B cell (primary cell): ENCODE measurements around the gene GTF2H4. TPM values are rescaled to one million over a fixed set of nuclear protein-coding genes. Genes with fewer than 3 reads are reported as not detected.

Experiments used
- ATAC-seq: fragments of 200-7000 bp; cut with Tn5 transposase; one replicate; pipeline ENCODE4 v1.10.0; 2021; ENCODE audit warnings: low read depth, mild to moderate bottlenecking, moderate number of reproducible peaks, moderate library complexity
- CTCF ChIA-PET: fragments of 350-600 bp; sonication (Branson Sonifier 250); formaldehyde crosslinking; loops from one replicate; lab custom pipeline; 2021; ENCODE audit warnings: antibody characterized with exemption, inconsistent platforms; lab: Charles Lee
- POLR2A ChIA-PET: fragments of 350-600 bp; sonication (Branson Sonifier 250); formaldehyde crosslinking; loops from one replicate; lab custom pipeline; 2021; ENCODE audit warnings: antibody characterized with exemption; lab: Charles Lee
- DNase-seq: peaks from one replicate; pipeline ENCODE4 v3.0.0; 2013
- H2AFZ ChIP-seq: 2 replicates; pipeline ENCODE4 v1.6.1; 2012; ENCODE audit warnings: mild to moderate bottlenecking, low read depth, low read length; ENCODE audit not compliant: insufficient read depth, poor library complexity, severe bottlenecking
- H3K27ac ChIP-seq, 2 donors: 1 replicate in 1 of 2; 2 replicates in 1 of 2; pipeline ENCODE4 v1.5.1; 2012 to 2013; ENCODE audit warnings: low read length in 2 of 2, mild to moderate bottlenecking in 2 of 2, moderate library complexity in 1 of 2
- H3K27me3 ChIP-seq, 4 experiments: fragments of 200-600 bp in 1 of 4; sonication (generic) in 1 of 4; replicated peaks in 1 of 4; 1 replicate in 2 of 4; 2 replicates in 2 of 4; pipeline versions ENCODE4 v1.6.1 to v1.7.0; 2013 to 2016; ENCODE audit warnings: low read length in 3 of 4, mild to moderate bottlenecking in 2 of 4, mixed read lengths in 1 of 4, moderate library complexity in 1 of 4; ENCODE audit not compliant: insufficient read depth in 4 of 4, control insufficient read depth in 3 of 4; ENCODE audit errors: control extremely low read depth in 1 of 4
- H3K36me3 ChIP-seq, 2 experiments: replicated peaks in 1 of 2; 1 replicate in 1 of 2; 2 replicates in 1 of 2; pipeline versions ENCODE4 v1.6.1 to v1.7.1; 2013; ENCODE audit warnings: low read length in 1 of 2; ENCODE audit not compliant: insufficient read depth in 2 of 2, control insufficient read depth in 1 of 2; ENCODE audit errors: control extremely low read depth in 1 of 2, extremely low read depth in 1 of 2
- H3K4me1 ChIP-seq, 2 donors: fragments of 200-600 bp in 1 of 2; sonication (generic) in 1 of 2; 1 replicate in 1 of 2; 2 replicates in 1 of 2; pipeline versions ENCODE4 v1.5.1 to v1.6.1; 2013 to 2017; ENCODE audit warnings: low read length in 2 of 2; ENCODE audit not compliant: control insufficient read depth in 2 of 2, insufficient read depth in 2 of 2
- H3K4me2 ChIP-seq: replicated peaks from 2 replicates; pipeline ENCODE3; 2012; ENCODE audit warnings: mild to moderate bottlenecking, low read depth, low read length; ENCODE audit not compliant: poor library complexity, severe bottlenecking
- H3K4me3 ChIP-seq, 5 experiments: fragments of 200-600 bp in 1 of 5; sonication (generic) in 1 of 5; 1 replicate in 3 of 5; 2 replicates in 2 of 5; pipeline versions ENCODE4 v1.5.1 to v1.7.0; 2011 to 2016; ENCODE audit warnings: low read length in 4 of 5, mild to moderate bottlenecking in 4 of 5, low read depth in 2 of 5, control low read depth in 1 of 5, moderate library complexity in 1 of 5; ENCODE audit not compliant: insufficient read depth in 1 of 5; ENCODE audit errors: control extremely low read depth in 1 of 5, extremely low read depth in 1 of 5
- H3K79me2 ChIP-seq: fragments of 200-600 bp; sonication (generic); one replicate; pipeline ENCODE4 v1.6.0; 2016; ENCODE audit warnings: low read length; ENCODE audit not compliant: control insufficient read depth, insufficient read depth
- H3K9ac ChIP-seq: fragments of 200-600 bp; sonication (generic); 2 replicates; pipeline ENCODE4 v1.6.1; 2017; ENCODE audit warnings: mild to moderate bottlenecking, low read length, moderate library complexity
- H3K9me3 ChIP-seq, 3 donors: one replicate each; pipeline versions ENCODE4 v1.6.1 to v1.7.1; 2013; ENCODE audit warnings: low read length in 2 of 3; ENCODE audit not compliant: control insufficient read depth in 2 of 3, insufficient read depth in 1 of 3; ENCODE audit errors: control extremely low read depth in 1 of 3
- H4K20me1 ChIP-seq: 2 replicates; pipeline ENCODE4 v1.6.0; 2012; ENCODE audit warnings: mild to moderate bottlenecking, low read length; ENCODE audit not compliant: insufficient read depth, control insufficient read depth, poor library complexity, severe bottlenecking
- H3K27ac Mint-ChIP-seq: one replicate; pipeline ENCODE4 v1.8.0; 2021; ENCODE audit warnings: mixed read lengths
- H3K27me3 Mint-ChIP-seq: one replicate; pipeline ENCODE4 v1.8.0; 2021; ENCODE audit warnings: mixed read lengths
- H3K4me1 Mint-ChIP-seq: one replicate; pipeline ENCODE4 v1.8.0; 2021; ENCODE audit warnings: mixed read lengths
- H3K4me3 Mint-ChIP-seq: one replicate; pipeline ENCODE4 v1.8.0; 2021; ENCODE audit warnings: mixed read lengths
- H3K9me3 Mint-ChIP-seq: one replicate; pipeline ENCODE4 v1.8.0; 2022; ENCODE audit warnings: mixed read lengths; ENCODE audit not compliant: insufficient read depth
- CTCF ChIP-seq: fragments of 200-600 bp; IDR thresholded peaks from one replicate; pipeline ENCODE4 v1.8.0; 2022; ENCODE audit warnings: antibody characterized with exemption, mild to moderate bottlenecking
- EZH2 ChIP-seq: IDR thresholded peaks from 2 replicates; pipeline ENCODE4 v1.6.1; 2012; ENCODE audit warnings: borderline replicate concordance, low read depth, mild to moderate bottlenecking, moderate library complexity, low read length; ENCODE audit not compliant: insufficient read depth, poor library complexity, severe bottlenecking
- WGBS: methylation state at CpG from one replicate; pipeline ENCODE4 v1.1.5; 2013; ENCODE audit warnings: missing lambda C conversion rate; ENCODE audit not compliant: insufficient coverage; 5-methylcytosine and 5-hydroxymethylcytosine counted together
- intact Hi-C: fragments of 100-400 bp; cut with micrococcal nuclease; formaldehyde crosslinking; loops from one replicate; pipeline ENCODE4 v1.10.0; 2022
- polyA plus RNA-seq: library from polyadenylated mRNA; depleted of rRNA; stranded (reverse); fragments of >200 nt; gene quantifications from 2 replicates; pipeline ENCODE4 v1.2.3, GENCODE V29; 2012
- total RNA-seq, 2 donors: library from RNA; stranded (reverse); fragments of 120-200 nt in 1 of 2; gene quantifications; 1 replicate in 1 of 2; 2 replicates in 1 of 2; pipeline versions ENCODE4 v1.2.3 to v1.2.4, GENCODE V29; 2013 to 2022

The GTF2H4 gene
- total and polyA plus RNA-seq, 2 donors (not counting 1 experiment from before 2014, with no cell fraction given), result 30.2 to 38.4 TPM

- H4K20me1 ChIP-seq, result no peaks in the 10 kb centered on the region
- H3K27ac ChIP-seq, result no peak overlapping the region
- TF ChIP-seq EZH2 (no peak), CTCF (no peak)
- WGBS, result 100% methylated on average over 2 of the region's 5 CpGs
- no peaks in the 10 kb centered on the region for H3K9me3 ChIP-seq
- Mint-ChIP-seq H3K27me3 (peaks cover 57% of the 10 kb centered on the region), H3K27ac (no peak overlapping the region), H3K4me3 (no peak overlapping the region), H3K9me3 (no peaks in the 10 kb centered on the region), H3K4me1 (no peaks in the 10 kb centered on the region)
- H3K9ac ChIP-seq, result no peak overlapping the region
- no peaks in the 10 kb centered on the region for H3K4me1 ChIP-seq
- ChIA-PET CTCF (interaction anchor here (1.9 kb wide), 1 partner anchor 10 kb away, joined by 4 read pairs; no protein-coding TSS in a partner anchor), POLR2A (no interaction called here)
- no peaks in the 10 kb centered on the region for H3K36me3 ChIP-seq
- intact Hi-C loops, result no loop called here
- ATAC-seq, result no peak
- H3K79me2 ChIP-seq, result no peaks in the 10 kb centered on the region
- no peak overlapping the region for H3K4me2 ChIP-seq
- peaks cover 0 to 60% (median 19%) of the 10 kb centered on the region in 4 experiments for H3K27me3 ChIP-seq
- H3K4me3 ChIP-seq, result no peak overlapping the region
- no peak for DNase-seq
- H2AFZ ChIP-seq, result no peak overlapping the region
Measured at GRCh38 chr6:30945281-30945680, 37.3 kb downstream of the GTF2H4 start.

GRCh38 chr6:30947231-30947630 is 39.2 kb downstream of the GTF2H4 start:
- ATAC-seq (no peak), DNase-seq (no peak)
- no peaks in the 10 kb centered on the region for H3K36me3 ChIP-seq
- no peak overlapping the region for H3K4me3 ChIP-seq
- H3K79me2 ChIP-seq, result no peaks in the 10 kb centered on the region
- H3K4me1 ChIP-seq, result no peaks in the 10 kb centered on the region
- no peak overlapping the region for H3K4me3 Mint-ChIP-seq
- H3K27ac Mint-ChIP-seq, result no peak overlapping the region
- no peak overlapping the region for H3K9ac ChIP-seq
- H2AFZ ChIP-seq, result no peak overlapping the region
- no peak for TF ChIP-seq EZH2
- no peak for TF ChIP-seq CTCF
- intact Hi-C loops, result no loop called here
- H3K27ac ChIP-seq, result no peak overlapping the region
- peaks cover 51% of the 10 kb centered on the region for H3K27me3 Mint-ChIP-seq
- no peaks in the 10 kb centered on the region for H3K4me1 Mint-ChIP-seq
- no peaks in the 10 kb centered on the region for H3K9me3 Mint-ChIP-seq
- no peaks in the 10 kb centered on the region for H3K9me3 ChIP-seq
- no CpG with 5 or more reads among the region's 4 CpGs for WGBS
- peaks cover 0 to 47% (median 14%) of the 10 kb centered on the region in 4 experiments for H3K27me3 ChIP-seq
- POLR2A ChIA-PET, result no interaction called here
- no peaks in the 10 kb centered on the region for H4K20me1 ChIP-seq
- CTCF ChIA-PET, result interaction anchor here (0.5 to 1.9 kb wide), 2 partner anchors 8 to 140 kb away, joined by 4 read pairs; no protein-coding TSS in a partner anchor
- H3K4me2 ChIP-seq, result no peak overlapping the region
